ENCODE measurements around the gene NEK1.

GRCh38 chr4:169384779-169385178 is 227.6 kb downstream of the NEK1 start:
- TF ChIP-seq CTCF (IDR thresholded peaks at IDR 0.05) (no peak), POLR2AphosphoS5 (IDR thresholded peaks at IDR 0.05) (no peak), EP300 (IDR thresholded peaks at IDR 0.05) (no peak)

All from stomach (tissue), 4 donors.